Endothelial cell of umbilical vein (primary cell): ENCODE measurements around the gene MYBBP1A. TPM values are rescaled to one million over a fixed set of nuclear protein-coding genes. Genes with fewer than 3 reads are reported as not detected.

ENCODE experiments used
- BruUV-seq: library from RNA; stranded (reverse); fragments of 400-500 nt; replicated peaks from 2 replicates; lab custom pipeline; 2021; lab: Mats Ljungman, UMichigan
- CTCF ChIA-PET: fragments of 300-600, 350-600 bp; sonication (Branson Sonifier 250); formaldehyde crosslinking; loops from one replicate; lab custom pipeline; 2021; ENCODE audit warnings: antibody characterized with exemption, inconsistent platforms; lab: Charles Lee
- POLR2A ChIA-PET: fragments of 300-600, 350-600 bp; sonication (Branson Sonifier 250); formaldehyde crosslinking; loops from one replicate; lab custom pipeline; 2021; ENCODE audit warnings: antibody characterized with exemption, inconsistent platforms; lab: Charles Lee
- DNase-seq: peaks from one replicate; pipeline ENCODE4 v3.0.0-alpha.2; 2011; ENCODE audit warnings: low read depth, low spot score
- FAIRE-seq: peaks from 2 replicates; lab custom pipeline; 2011; peaks lifted over from hg19 to GRCh38; lab: Jason Lieb, UNC
- H2AFZ ChIP-seq: 2 replicates; pipeline ENCODE4 v1.6.0; 2012; ENCODE audit warnings: low read depth, low read length, control low read depth, inconsistent platforms
- H3K27ac ChIP-seq: 2 replicates; pipeline ENCODE4 v1.5.1; 2011; ENCODE audit warnings: low read depth, mild to moderate bottlenecking, control low read depth, low read length, moderate library complexity; ENCODE audit not compliant: insufficient read depth
- H3K27me3 ChIP-seq, 2 experiments: 2 replicates each; pipeline versions ENCODE4 v1.6.0 to v1.6.1; 2011; ENCODE audit warnings: low read length in 2 of 2, mixed read lengths in 1 of 2; ENCODE audit not compliant: control insufficient read depth in 2 of 2, insufficient read depth in 2 of 2
- H3K36me3 ChIP-seq, 2 experiments: 2 replicates in 1 of 2; 3 replicates in 1 of 2; pipeline ENCODE4 v1.5.1; 2011; ENCODE audit warnings: low read length in 2 of 2, mild to moderate bottlenecking in 1 of 2, moderate library complexity in 1 of 2; ENCODE audit not compliant: control insufficient read depth in 2 of 2, insufficient read depth in 2 of 2; ENCODE audit errors: extremely low read depth in 1 of 2
- H3K4me1 ChIP-seq: 3 replicates; pipeline ENCODE4 v1.5.1; 2011; ENCODE audit warnings: mild to moderate bottlenecking, low read length; ENCODE audit not compliant: control insufficient read depth, insufficient read depth; ENCODE audit errors: extremely low read depth
- H3K4me2 ChIP-seq: 2 replicates; pipeline ENCODE4 v1.6.1; 2011; ENCODE audit warnings: low read length, control low read depth, mixed read lengths; ENCODE audit not compliant: insufficient read depth
- H3K4me3 ChIP-seq, 3 experiments: fragments of 200-600 bp in 1 of 3; sonication (generic), shearing (Covaris generic) in 1 of 3; replicated peaks in 1 of 3; 2 replicates each; pipeline ENCODE4 v1.5.1; 2011 to 2016; ENCODE audit warnings: control low read depth in 3 of 3, low read length in 3 of 3, mild to moderate bottlenecking in 2 of 3, inconsistent platforms in 1 of 3, low read depth in 1 of 3, moderate library complexity in 1 of 3; ENCODE audit not compliant: insufficient read depth in 1 of 3
- H3K79me2 ChIP-seq: 2 replicates; pipeline ENCODE4 v1.6.0; 2012; ENCODE audit warnings: low read length, inconsistent platforms; ENCODE audit not compliant: control insufficient read depth, insufficient read depth
- H3K9ac ChIP-seq: replicated peaks from 2 replicates; pipeline ENCODE3; 2011; ENCODE audit warnings: low read length, control low read depth; ENCODE audit not compliant: insufficient read depth; ENCODE audit errors: extremely low read depth
- H3K9me1 ChIP-seq: replicated peaks from 3 replicates; pipeline ENCODE4 v1.6.0; 2011; ENCODE audit warnings: mild to moderate bottlenecking, low read length; ENCODE audit not compliant: control insufficient read depth, insufficient read depth; ENCODE audit errors: extremely low read depth
- H3K9me3 ChIP-seq: replicated peaks from 2 replicates; pipeline ENCODE4 v1.5.1; 2012; ENCODE audit warnings: low read length, inconsistent platforms; ENCODE audit not compliant: control insufficient read depth, insufficient read depth
- H4K20me1 ChIP-seq: replicated peaks from 2 replicates; pipeline ENCODE3; 2011; ENCODE audit warnings: mild to moderate bottlenecking, low read length; ENCODE audit not compliant: control insufficient read depth, insufficient read depth; ENCODE audit errors: extremely low read depth
- CTCF ChIP-seq, 2 donors: IDR thresholded peaks; 1 replicate in 1 of 2; 2 replicates in 1 of 2; pipeline ENCODE4 v1.5.1; 2011; ENCODE audit warnings: low read length in 2 of 2, mild to moderate bottlenecking in 2 of 2, moderate library complexity in 2 of 2, control low read depth in 1 of 2, inconsistent platforms in 1 of 2, low read depth in 1 of 2; ENCODE audit not compliant: insufficient read depth in 1 of 2; ENCODE audit errors: extremely low read depth in 1 of 2
- EZH2 ChIP-seq: IDR thresholded peaks from 2 replicates; pipeline ENCODE4 v1.6.1; 2012; ENCODE audit warnings: borderline replicate concordance, low read depth, mild to moderate bottlenecking, moderate library complexity, low read length, inconsistent platforms; ENCODE audit not compliant: severe bottlenecking
- FOS ChIP-seq: IDR thresholded peaks from 2 replicates; pipeline ENCODE4 v1.6.1; 2011; ENCODE audit warnings: mild to moderate bottlenecking, low read length, moderate library complexity, borderline replicate concordance; ENCODE audit not compliant: insufficient read depth
- GATA2 ChIP-seq: IDR thresholded peaks from 2 replicates; pipeline ENCODE4 v1.7.0; 2011; ENCODE audit warnings: low read depth, mild to moderate bottlenecking, moderate library complexity, mixed read lengths, low read length; ENCODE audit not compliant: insufficient read length, insufficient read depth
- JUN ChIP-seq: IDR thresholded peaks from 2 replicates; pipeline ENCODE4 v1.6.1; 2011; ENCODE audit warnings: borderline replicate concordance, low read depth; ENCODE audit not compliant: insufficient read length, insufficient read depth
- MAX ChIP-seq: IDR thresholded peaks from 2 replicates; pipeline ENCODE4 v1.6.1; 2011; ENCODE audit not compliant: insufficient read depth, insufficient read length
- MYC ChIP-seq: IDR thresholded peaks from one replicate; pipeline ENCODE4 v1.6.1; 2011; ENCODE audit warnings: mild to moderate bottlenecking, low read depth, low read length
- POLR2AphosphoS5 ChIP-seq: IDR thresholded peaks from 2 replicates; pipeline ENCODE4 v1.6.1; 2012; ENCODE audit warnings: low read depth, mild to moderate bottlenecking, control low read depth, low read length, moderate library complexity; ENCODE audit not compliant: insufficient read depth
- dilution Hi-C: fragments of 300-500 bp; cut with MboI; formaldehyde crosslinking; loops from one replicate; pipeline ENCODE4 v1.15.0; 2019; ENCODE audit warnings: low sequenced_read_pairs; ENCODE audit not compliant: extremely low pct_ligation_motif_present
- intact Hi-C: fragments of 100-400 bp; cut with micrococcal nuclease; formaldehyde crosslinking; loops from one replicate; pipeline ENCODE4 v1.10.0; 2022
- polyA plus RNA-seq, 4 experiments: library from polyadenylated mRNA; depleted of rRNA in 3 of 4; stranded (reverse) in 3 of 4; unstranded in 1 of 4; fragments of >200 nt; gene quantifications; 2 replicates each; pipeline versions ENCODE4 v1.2.1 to v1.2.3, GENCODE V29; 2011 to 2012; ENCODE audit warnings: missing spikeins in 1 of 4
- total RNA-seq: library from RNA; stranded (reverse); gene quantifications from 2 replicates; pipeline ENCODE4 v1.2.3, GENCODE V29; 2021

MYBBP1A gene
- total and polyA plus RNA-seq, 2 donors (not counting 3 experiments of a cell fraction or from before 2014, with no cell fraction given): 26.8 to 79.2 TPM

GRCh38 chr17:4505187-4505586, 50.0 kb downstream of the MYBBP1A start:
- no TSS peak for BruUV-seq
- FAIRE-seq: peak; percentile 60
- ChIA-PET POLR2A (no interaction called here), CTCF (interaction anchor here (1.0 to 1.5 kb wide), 3 partner anchors 9 to 84 kb away, joined by 4 to 6 read pairs (median 5); no protein-coding TSS in a partner anchor)
- Histone ChIP-seq H3K4me1 (peaks cover 45% of the 10 kb centered on the region), H3K27me3 (no peaks in the 10 kb centered on the region), H3K27ac (peak overlapping the region; percentile 49), H3K79me2 (peaks cover 8% of the 10 kb centered on the region), H3K9me1 (no peaks in the 10 kb centered on the region), H3K9ac (no peak overlapping the region), H3K9me3 (no peaks in the 10 kb centered on the region), H3K4me2 (no peak overlapping the region), H2AFZ (no peak overlapping the region), H4K20me1 (no peaks in the 10 kb centered on the region), H3K36me3 (peaks cover 0 to 5% of the 10 kb centered on the region in 2 experiments), H3K4me3 (no peak overlapping the region)
- TF ChIP-seq MAX: no peak
- no peak for TF ChIP-seq EZH2
- TF ChIP-seq GATA2: no peak
- no peak for TF ChIP-seq CTCF (IDR thresholded peaks at IDR 0.05; ENCODE audit: extremely low read depth in 1 of 2, insufficient read depth in 1 of 2, low read depth in 1 of 2, low read length in 2 of 2)
- TF ChIP-seq FOS: no peak
- no peak for TF ChIP-seq MYC
- TF ChIP-seq JUN: no peak
- TF ChIP-seq POLR2AphosphoS5: no peak
- intact Hi-C loops: loop anchor here (2.0 kb wide), 1 partner anchor 14 kb away; no protein-coding TSS in a partner anchor
- dilution Hi-C loops: no loop called here
- DNase-seq: no peak
